Transverse colon (tissue), 4 donors: ENCODE results near the gene CYP4F3. TPM values are rescaled to one million over a fixed set of nuclear protein-coding genes. Genes with fewer than 3 reads are reported as not detected.
"Not testable (repeated sequence)": the region's sequence is repeated elsewhere in the genome, so short reads cannot be mapped to it uniquely, and the experiment has no call there.

Experiments used
- DNase-seq: peaks from one replicate; pipeline ENCODE4 v3.0.0-alpha.2; 2019
- H3K27ac ChIP-seq, 4 donors: fragments of 200-600 bp; sonication (generic); 2 replicates each; pipeline ENCODE4 v1.5.1; 2016 to 2018; ENCODE audit warnings: inconsistent platforms in 4 of 4
- H3K27me3 ChIP-seq: fragments of 200-600 bp; sonication (generic); 2 replicates; pipeline ENCODE4 v1.5.1; 2017; ENCODE audit warnings: inconsistent platforms
- H3K36me3 ChIP-seq, 4 donors: fragments of 200-600 bp; sonication (generic); 2 replicates each; pipeline ENCODE4 v1.5.1; 2017 to 2019; ENCODE audit warnings: inconsistent platforms in 4 of 4
- H3K4me1 ChIP-seq, 4 donors: fragments of 200-600 bp; sonication (generic); 2 replicates each; pipeline ENCODE4 v1.5.1; 2017 to 2020; ENCODE audit warnings: inconsistent platforms in 4 of 4
- H3K4me3 ChIP-seq, 4 donors: fragments of 200-600 bp; sonication (generic); 1 replicate in 1 of 4; 2 replicates in 3 of 4; pipeline versions ENCODE4 v1.5.1 to v1.6.1; 2017 to 2019; ENCODE audit warnings: inconsistent platforms in 4 of 4
- H3K9me3 ChIP-seq, 2 donors: fragments of 200-600 bp; sonication (generic); 2 replicates each; pipeline ENCODE4 v1.5.1; 2017 to 2019; ENCODE audit warnings: inconsistent platforms in 2 of 2
- EP300 ChIP-seq: sonication (generic); formaldehyde crosslinking; IDR thresholded peaks from one replicate; pipeline ENCODE4 v1.6.1; 2017; ENCODE audit warnings: antibody characterized with exemption, low read depth
- POLR2A ChIP-seq: fragments of 450-650 bp; IDR thresholded peaks from one replicate; pipeline ENCODE4 v1.6.1; 2016; ENCODE audit warnings: antibody characterized with exemption, mild to moderate bottlenecking, moderate library complexity
- POLR2AphosphoS5 ChIP-seq, 3 donors: sonication (generic); formaldehyde crosslinking; IDR thresholded peaks; one replicate each; pipeline ENCODE4 v1.6.1; 2016; ENCODE audit warnings: antibody characterized with exemption in 3 of 3
- WGBS, 2 donors: methylation state at CpG; one replicate each; pipeline ENCODE4 v1.1.5; 2018; ENCODE audit warnings: low coverage in 1 of 2; 5-methylcytosine and 5-hydroxymethylcytosine counted together
- in situ Hi-C, 4 donors: fragments of 200-750 bp; cut with MboI; loops; one replicate each; pipeline versions ENCODE4 v1.15.0 to v1.15.1; 2017; ENCODE audit warnings: low sequenced_read_pairs in 3 of 4, low pct_ligation_motif_present in 1 of 4, low pct_unique_long_range_greater_than_20kb in 1 of 4
- intact Hi-C: fragments of 100-400 bp; cut with DNase I; formaldehyde crosslinking; loops from one replicate; pipeline ENCODE4 v1.15.1; 2023; ENCODE audit warnings: low total_unique reads
- total RNA-seq, 4 donors: library from RNA; depleted of rRNA; stranded (reverse); fragments of >200 nt; gene quantifications; one replicate each; pipeline ENCODE4 v1.1.0, GENCODE V29; 2016
- TF ChIP-seq, protein P1 (sequence below), 5 experiments: fragments of 200-600 bp in 3 of 5; fragments of 450-650 bp in 2 of 5; sonication (generic) in 3 of 5; IDR thresholded peaks; 1 replicate in 2 of 5; 2 replicates in 3 of 5; pipeline ENCODE4 v1.5.1; 2016 to 2017; ENCODE audit warnings: antibody characterized with exemption in 5 of 5, inconsistent platforms in 3 of 5, mild to moderate bottlenecking in 2 of 5, moderate library complexity in 1 of 5

Gene CYP4F3, protein sequence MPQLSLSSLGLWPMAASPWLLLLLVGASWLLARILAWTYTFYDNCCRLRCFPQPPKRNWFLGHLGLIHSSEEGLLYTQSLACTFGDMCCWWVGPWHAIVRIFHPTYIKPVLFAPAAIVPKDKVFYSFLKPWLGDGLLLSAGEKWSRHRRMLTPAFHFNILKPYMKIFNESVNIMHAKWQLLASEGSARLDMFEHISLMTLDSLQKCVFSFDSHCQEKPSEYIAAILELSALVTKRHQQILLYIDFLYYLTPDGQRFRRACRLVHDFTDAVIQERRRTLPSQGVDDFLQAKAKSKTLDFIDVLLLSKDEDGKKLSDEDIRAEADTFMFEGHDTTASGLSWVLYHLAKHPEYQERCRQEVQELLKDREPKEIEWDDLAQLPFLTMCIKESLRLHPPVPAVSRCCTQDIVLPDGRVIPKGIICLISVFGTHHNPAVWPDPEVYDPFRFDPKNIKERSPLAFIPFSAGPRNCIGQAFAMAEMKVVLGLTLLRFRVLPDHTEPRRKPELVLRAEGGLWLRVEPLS
- 10 to 100 TPM; 12.4 to 22.7 (median 16.2) TPM for total RNA-seq

DNA sequence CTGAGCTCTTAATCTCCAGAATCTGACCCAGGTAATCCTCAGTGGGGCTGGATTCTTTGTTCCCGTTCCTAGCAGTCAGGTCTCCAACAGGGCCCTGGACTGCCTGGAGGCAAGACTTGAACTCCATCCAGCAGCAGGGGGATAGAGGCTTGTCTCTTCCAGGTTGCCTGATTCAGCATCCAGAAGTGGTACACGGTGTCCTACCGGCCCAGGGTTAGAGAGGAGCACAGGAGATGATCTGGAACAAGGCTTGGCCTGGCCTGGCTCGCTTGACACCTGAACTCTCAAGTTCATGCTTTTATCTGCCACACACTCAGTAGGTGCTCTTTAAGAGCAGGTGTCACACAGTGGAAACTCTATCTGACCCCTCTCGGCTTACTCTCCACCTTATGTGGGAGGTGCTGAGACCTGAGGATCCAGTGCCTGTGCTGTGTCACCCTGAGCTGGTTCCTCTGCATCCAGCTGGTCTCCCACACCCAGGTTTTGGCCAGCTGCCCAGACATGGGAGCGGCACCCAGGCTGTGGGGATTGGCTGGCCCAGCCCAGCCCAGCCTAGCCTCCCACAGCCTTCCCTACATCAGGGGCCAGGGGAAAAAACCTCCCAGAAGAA is at the start of gene CYP4F3:
CYP4F3 (plus strand) TSS at position 604 of the 610 bp plus-strand sequence. CDS start 519 bp downstream, outside the sequence.
- peak; percentile 19 to 59 (median 48) for TF ChIP-seq POLR2AphosphoS5 (IDR thresholded peaks at IDR 0.05)
- TF ChIP-seq EP300: no peak
- WGBS, 2 donors: 49% methylated on average over 6 of the region's 6 CpGs; no CpG with 5 or more reads in 1 of the 2 donors
- H3K36me3 ChIP-seq: no peaks in the 10 kb centered on the region
- peak; percentile 96 for DNase-seq
- no peaks in the 10 kb centered on the region for H3K27me3 ChIP-seq
- intact Hi-C loops: no loop called here
- in situ Hi-C loops: loop anchor here (25.0 kb wide), 2 partner anchors 172 to 547 kb away; partner anchors contain the start of genes AP1M1 (in 3 of the 4), FAM32A (in 3 of the 4) and OR10H1 (in 2 of the 4)
- H3K4me1 ChIP-seq: peaks cover 0 to 26% (median 20%) of the 10 kb centered on the region in 4 donors
- no peak within 1 kb of the TSS for H3K4me3 ChIP-seq
- H3K27ac ChIP-seq: peak within 1 kb of the TSS; percentile 83 to 88 (median 88)
- H3K9me3 ChIP-seq: no peaks in the 10 kb centered on the region

DNA sequence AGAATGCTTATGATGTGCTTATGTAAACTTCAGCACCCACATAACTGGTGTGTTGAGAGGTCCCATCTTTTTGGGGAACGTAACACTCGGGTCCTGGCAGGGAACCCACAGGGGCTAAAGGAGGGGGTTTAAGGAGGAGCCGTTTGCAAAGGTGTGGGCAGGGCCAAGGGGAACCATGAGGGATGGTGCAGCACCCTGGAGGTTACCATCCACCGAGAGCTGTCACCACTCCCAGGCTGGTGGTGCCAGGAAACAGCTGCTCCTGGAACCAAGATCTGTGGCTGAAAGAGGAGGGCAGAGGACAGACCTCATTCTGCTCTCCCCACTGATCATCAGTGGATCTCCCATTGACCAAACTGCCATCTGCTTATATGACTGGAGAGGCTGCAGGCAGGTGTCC is 48.9 kb upstream of the CYP4F3 start:
- WGBS, 2 donors: 54 to 81% methylated on average over 2 to 4 of the region's 4 CpGs
- TF ChIP-seq POLR2A (no peak), EP300 (no peak), POLR2AphosphoS5 (IDR thresholded peaks at IDR 0.05) (no peak)
- TF ChIP-seq, protein P1, sequence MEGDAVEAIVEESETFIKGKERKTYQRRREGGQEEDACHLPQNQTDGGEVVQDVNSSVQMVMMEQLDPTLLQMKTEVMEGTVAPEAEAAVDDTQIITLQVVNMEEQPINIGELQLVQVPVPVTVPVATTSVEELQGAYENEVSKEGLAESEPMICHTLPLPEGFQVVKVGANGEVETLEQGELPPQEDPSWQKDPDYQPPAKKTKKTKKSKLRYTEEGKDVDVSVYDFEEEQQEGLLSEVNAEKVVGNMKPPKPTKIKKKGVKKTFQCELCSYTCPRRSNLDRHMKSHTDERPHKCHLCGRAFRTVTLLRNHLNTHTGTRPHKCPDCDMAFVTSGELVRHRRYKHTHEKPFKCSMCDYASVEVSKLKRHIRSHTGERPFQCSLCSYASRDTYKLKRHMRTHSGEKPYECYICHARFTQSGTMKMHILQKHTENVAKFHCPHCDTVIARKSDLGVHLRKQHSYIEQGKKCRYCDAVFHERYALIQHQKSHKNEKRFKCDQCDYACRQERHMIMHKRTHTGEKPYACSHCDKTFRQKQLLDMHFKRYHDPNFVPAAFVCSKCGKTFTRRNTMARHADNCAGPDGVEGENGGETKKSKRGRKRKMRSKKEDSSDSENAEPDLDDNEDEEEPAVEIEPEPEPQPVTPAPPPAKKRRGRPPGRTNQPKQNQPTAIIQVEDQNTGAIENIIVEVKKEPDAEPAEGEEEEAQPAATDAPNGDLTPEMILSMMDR (IDR thresholded peaks at IDR 0.05): no peak
- Histone ChIP-seq H3K9me3 (no peaks in the 10 kb centered on the region), H3K27me3 (peaks cover 12% of the 10 kb centered on the region), H3K4me3 (no peak overlapping the region), H3K36me3 (no peaks in the 10 kb centered on the region), H3K4me1 (no peaks in the 10 kb centered on the region), H3K27ac (no peak overlapping the region)
- in situ Hi-C loops (no loop called here), intact Hi-C loops (no loop called here)
- DNase-seq: no peak

DNA sequence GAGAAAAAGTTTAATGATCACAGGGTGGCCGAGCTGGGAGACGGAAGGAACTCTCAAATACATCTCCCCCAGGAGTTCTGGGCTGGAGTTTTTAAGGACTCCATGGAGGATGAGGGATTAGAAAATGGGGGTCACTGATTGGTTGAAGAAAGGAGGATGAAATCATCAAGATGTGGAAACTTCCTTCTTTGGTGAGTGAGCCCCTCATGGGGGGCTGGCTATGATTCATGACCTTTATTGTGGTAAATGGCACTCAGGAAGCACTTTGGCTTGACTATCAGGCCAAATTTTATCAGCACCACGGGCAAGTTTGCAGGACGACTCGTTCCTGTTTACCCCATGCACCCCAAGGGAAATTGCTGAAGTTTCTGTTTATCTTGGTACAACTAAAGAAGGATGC is 48.2 kb upstream of the CYP4F3 start:
- peaks cover 12% of the 10 kb centered on the region for H3K27me3 ChIP-seq
- DNase-seq, H3K4me1 ChIP-seq, in situ Hi-C loops, H3K4me3 ChIP-seq, H3K27ac ChIP-seq, intact Hi-C loops, H3K36me3 ChIP-seq, H3K9me3 ChIP-seq: not testable (repeated sequence)
- 30 to 32% methylated on average over 4 to 5 of the region's 5 CpGs for WGBS, 2 donors

DNA sequence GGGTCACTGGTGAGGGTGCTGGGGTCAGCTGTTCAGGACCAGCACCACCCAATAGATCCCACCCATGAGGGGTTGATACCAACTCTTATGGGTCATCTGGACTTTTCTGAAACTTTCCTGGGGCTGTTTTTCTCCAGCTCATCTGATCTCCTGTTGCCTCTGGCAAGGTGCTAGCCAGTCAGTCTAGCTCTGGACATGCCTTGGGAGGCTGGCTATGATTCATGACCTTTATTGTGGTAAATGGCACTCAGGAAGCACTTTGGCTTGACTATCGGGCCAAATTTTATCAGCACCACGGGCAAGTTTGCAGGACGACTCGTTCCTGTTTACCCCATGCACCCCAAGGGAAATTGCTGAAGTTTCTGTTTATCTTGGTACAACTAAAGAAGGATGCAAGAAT is 46.9 kb upstream of the CYP4F3 start:
- peaks cover 12% of the 10 kb centered on the region for H3K27me3 ChIP-seq
- WGBS, 2 donors: 67 to 68% methylated on average over 3 to 4 of the region's 4 CpGs
- in situ Hi-C loops, H3K9me3 ChIP-seq, DNase-seq, H3K27ac ChIP-seq, H3K4me1 ChIP-seq, H3K36me3 ChIP-seq, H3K4me3 ChIP-seq, intact Hi-C loops: not testable (repeated sequence)

DNA sequence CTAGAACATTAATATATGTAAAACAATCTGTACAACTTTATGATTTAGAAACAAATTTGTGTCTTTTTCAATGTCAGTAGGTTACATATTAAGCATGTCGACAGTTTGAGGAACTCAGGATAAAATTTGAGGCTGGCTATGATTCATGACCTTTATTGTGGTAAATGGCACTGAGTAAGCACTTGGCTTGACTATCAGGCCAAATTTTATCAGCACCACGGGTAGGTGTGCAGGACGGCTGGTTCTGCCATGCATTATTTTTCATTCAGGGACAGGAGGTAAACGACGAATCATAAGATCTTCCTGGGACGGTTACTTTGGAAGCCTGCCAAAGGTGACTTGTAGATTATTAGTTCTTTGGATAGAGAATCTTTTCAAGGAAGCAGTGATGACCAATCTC is 45.6 kb upstream of the CYP4F3 start:
- intact Hi-C loops (no loop called here), in situ Hi-C loops (no loop called here)
- Histone ChIP-seq H3K4me3 (no peak overlapping the region), H3K27me3 (peaks cover 12% of the 10 kb centered on the region), H3K4me1 (no peaks in the 10 kb centered on the region), H3K27ac (no peak overlapping the region), H3K9me3 (no peaks in the 10 kb centered on the region), H3K36me3 (no peaks in the 10 kb centered on the region)
- 20% methylated on average over 6 of the region's 6 CpGs; no CpG with 5 or more reads in 1 of the 2 donors for WGBS, 2 donors
- TF ChIP-seq POLR2A (no peak), POLR2AphosphoS5 (IDR thresholded peaks at IDR 0.05) (no peak)
- TF ChIP-seq, protein P1 (IDR thresholded peaks at IDR 0.05): no peak
- no peak for DNase-seq

DNA sequence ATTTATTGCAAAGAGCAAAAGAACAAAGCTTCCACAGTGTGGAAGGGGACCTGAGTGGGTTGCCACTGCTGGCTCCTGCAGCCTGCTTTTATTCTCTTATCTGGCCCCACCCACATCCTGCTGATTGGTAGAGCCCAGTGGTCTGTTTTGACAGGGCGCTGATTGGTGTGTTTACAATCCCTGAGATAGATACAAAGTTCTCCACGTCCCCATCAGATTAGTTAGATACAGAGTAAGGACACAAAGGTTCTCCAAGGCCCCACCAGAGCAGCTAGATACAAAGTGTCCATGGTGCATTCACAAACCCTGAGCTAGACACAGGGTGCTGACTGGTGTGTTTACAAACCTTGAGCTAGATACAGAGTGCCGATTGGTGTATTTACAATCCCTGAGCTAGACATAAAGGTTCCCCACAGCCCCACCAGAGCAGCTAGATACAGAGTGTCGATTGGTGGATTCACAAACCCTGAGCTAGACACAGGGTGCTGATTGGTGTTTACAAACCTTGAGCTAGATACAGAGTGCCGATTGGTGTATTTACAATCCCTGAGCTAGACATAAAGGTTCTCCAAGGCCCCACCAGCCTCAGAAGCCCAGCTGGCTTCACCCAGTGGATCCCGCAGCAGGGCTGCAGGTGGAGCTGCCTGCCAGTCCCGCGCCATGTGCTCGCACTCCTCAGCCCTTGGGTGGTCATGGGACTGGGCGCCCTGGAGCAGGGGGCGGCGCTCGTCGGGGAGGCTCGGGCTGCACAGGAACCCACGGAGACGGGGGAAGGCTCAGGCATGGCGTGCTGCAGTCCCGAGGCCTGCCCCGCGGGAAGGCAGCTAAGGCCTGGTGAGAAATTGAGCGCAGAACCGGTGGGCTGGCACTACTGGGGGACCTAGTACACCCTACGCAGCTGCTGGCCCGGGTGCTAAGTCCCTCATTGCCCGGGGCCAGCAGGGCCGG is 32.4 kb upstream of the CYP4F3 start:
- H3K4me3 ChIP-seq, H3K27ac ChIP-seq, H3K4me1 ChIP-seq, DNase-seq, H3K27me3 ChIP-seq, H3K36me3 ChIP-seq, intact Hi-C loops, H3K9me3 ChIP-seq: not testable (repeated sequence)
- in situ Hi-C loops: loop anchor here in 2 of 4 donors (25.0 kb wide), 1 partner anchor 404 kb away; no protein-coding TSS in a partner anchor
- 90% methylated on average over 27 of the region's 27 CpGs; no CpG with 5 or more reads in 1 of the 2 donors for WGBS, 2 donors
